ENCODE measurements around the gene NXNL1. TPM values are rescaled to one million over a fixed set of nuclear protein-coding genes. Genes with fewer than 3 reads are reported as not detected.

NXNL1 gene
- total and polyA plus RNA-seq, 2 of the 4 experiments (the other 2 are of a cell fraction), result not detected

DNA sequence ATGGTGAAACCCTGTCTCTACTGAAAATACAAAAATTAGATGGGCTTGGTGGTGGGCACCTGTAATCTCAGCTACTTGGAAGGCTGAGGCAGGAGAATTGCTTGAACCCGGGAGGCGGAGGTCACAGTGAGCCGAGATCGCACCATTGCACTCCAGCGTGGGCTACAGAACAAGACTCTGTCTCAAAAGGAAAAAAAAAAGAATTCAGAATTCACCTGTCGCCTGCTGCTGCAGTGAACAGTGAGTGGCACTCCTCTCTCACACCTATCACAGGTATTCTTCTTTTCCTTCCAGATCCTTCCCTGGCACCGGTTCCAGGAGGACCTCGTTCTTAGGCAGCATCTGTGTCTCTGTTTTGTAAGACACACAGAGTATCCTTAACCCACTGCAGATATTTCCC lies 46.6 kb downstream of the NXNL1 start:
- H3K4me2 ChIP-seq (ENCODE audit: low read depth, low read length), result no peak overlapping the region
- in situ Hi-C loops (cut with MboI; ENCODE audit: low sequenced_read_pairs) (no loop called here), intact Hi-C loops (cut with micrococcal nuclease) (no loop called here), dilution Hi-C loops (cut with HindIII; ENCODE audit: low sequenced_read_pairs, unreplicated experiment) (no loop called here)
- H4K20me1 ChIP-seq (ENCODE audit: insufficient read depth, low read length), result no peaks in the 10 kb centered on the region
- H3K27me3 ChIP-seq (ENCODE audit: control insufficient read depth, insufficient read depth, low read length), result 0 out of 2 replicates have a peak, but pooled peaks cover 1% of the 10 kb centered on the region
- no TSS peak for BruUV-seq (replicated peaks)
- H2BK20ac ChIP-seq (ENCODE audit: low read depth, low read length), result no peak overlapping the region
- ChIA-PET CTCF (no interaction called here), POLR2A (ENCODE audit: unreplicated experiment) (no interaction called here)
- no peak overlapping the region for H2AK9ac ChIP-seq (replicated peaks; ENCODE audit: low read depth, low read length, poor library complexity)
- H4K8ac ChIP-seq (ENCODE audit: low read depth in 2 of 2, low read length in 2 of 2), result no peak overlapping the region
- H2AFZ ChIP-seq (replicated peaks; ENCODE audit: low read length, poor library complexity), result no peak overlapping the region
- no peak overlapping the region for H3K56ac ChIP-seq (ENCODE audit: extremely low read depth, insufficient read depth, low read length)
- H3K18ac ChIP-seq (ENCODE audit: low read depth, low read length), result no peak overlapping the region
- TF ChIP-seq USF2 (IDR thresholded peaks at IDR 0.05; ENCODE audit: low read depth, low read length), result no peak
- TF ChIP-seq ELK1 (IDR thresholded peaks at IDR 0.05; ENCODE audit: borderline replicate concordance, low read depth, low read length), result no peak
- TF ChIP-seq MAZ (IDR thresholded peaks at IDR 0.05; ENCODE audit: borderline replicate concordance, low read depth, low read length), result no peak
- no peak for TF ChIP-seq POLR2A (IDR thresholded peaks at IDR 0.05; ENCODE audit: low read depth, low read length)
- TF ChIP-seq RFX5 (IDR thresholded peaks at IDR 0.05; ENCODE audit: low read depth, low read length), result no peak
- no peak for TF ChIP-seq CTCF (conservative IDR thresholded peaks at IDR 0.05; ENCODE audit: low read depth, low read length)
- TF ChIP-seq NFE2L2 (IDR thresholded peaks at IDR 0.05; ENCODE audit: low read depth, low read length), result no peak
- H2AK5ac ChIP-seq (ENCODE audit: low read depth, low read length), result no peak overlapping the region
- no peak overlapping the region for H3K9ac ChIP-seq (ENCODE audit: low read depth, low read length)
- no peak overlapping the region for H3K14ac ChIP-seq (replicated peaks; ENCODE audit: low read depth, low read length)
- H2BK5ac ChIP-seq (ENCODE audit: low read depth, low read length, poor library complexity, severe bottlenecking), result no peak overlapping the region
- H3K36me3 ChIP-seq (ENCODE audit: control insufficient read depth, insufficient read depth, low read length), result no peaks in the 10 kb centered on the region
- H3K9me1 ChIP-seq (ENCODE audit: insufficient read depth, low read length), result peaks cover 2% of the 10 kb centered on the region; the same call in 1 of the 2 replicates
- no peaks in the 10 kb centered on the region for H3K9me3 ChIP-seq (ENCODE audit: control insufficient read depth, insufficient read depth, low read length)
- H3K4ac ChIP-seq (ENCODE audit: low read depth, low read length), result no peak overlapping the region
- no peak for DNase-seq
- no peak overlapping the region for H2BK120ac ChIP-seq (ENCODE audit: low read depth, low read length)
- no peak overlapping the region for H2BK15ac ChIP-seq (ENCODE audit: low read depth, low read length)
- H3K27ac ChIP-seq (ENCODE audit: insufficient read depth, low read length), result no peak overlapping the region
- H4K91ac ChIP-seq (ENCODE audit: insufficient read depth, low read depth, low read length), result no peak overlapping the region
- no peak for ATAC-seq (ENCODE audit: low read depth)
- no peak overlapping the region for H4K5ac ChIP-seq (ENCODE audit: low read depth, low read length)
- H3K23ac ChIP-seq (ENCODE audit: low read depth, low read length), result no peak overlapping the region
- no peak overlapping the region for H3K4me3 ChIP-seq (ENCODE audit: insufficient read depth, low read depth, low read length)
- H3K4me1 ChIP-seq (ENCODE audit: control insufficient read depth, insufficient read depth, low read length), result peaks cover 9% of the 10 kb centered on the region
- WGBS, 2 experiments (ENCODE audit: extremely low coverage in 2 of 2, insufficient read length in 1 of 2), result 78% methylated on average over 4 of the region's 8 CpGs; no CpG with 5 or more reads in 1 of the 2 experiments
- H3K79me1 ChIP-seq (ENCODE audit: low read depth in 1 of 2, low read length in 2 of 2), result 0 out of 4 replicates have a peak, but pooled peaks cover 0 to 2% of the 10 kb centered on the region in 2 experiments

Data from IMR-90 (cell line).